OCI-LY7 (cell line): ENCODE results near the gene FBN2. TPM values are rescaled to one million over a fixed set of nuclear protein-coding genes. Genes with fewer than 3 reads are reported as not detected.

Experiments used
- BruUV-seq: library from RNA; stranded (reverse); fragments of 400-500 nt; replicated peaks from 2 replicates; lab custom pipeline; 2021; lab: Mats Ljungman, UMichigan
- CTCF ChIA-PET: fragments of 300-600 bp; sonication (Branson Sonifier 250); formaldehyde crosslinking; loops from one replicate; lab custom pipeline; 2022; ENCODE audit warnings: antibody characterized with exemption; ENCODE audit not compliant: unreplicated experiment; lab: Charles Lee
- POLR2A ChIA-PET: fragments of 300-600 bp; sonication (Branson Sonifier 250); formaldehyde crosslinking; loops from one replicate; lab custom pipeline; 2022; ENCODE audit warnings: antibody characterized with exemption; lab: Charles Lee
- DNase-seq: peaks from one replicate; pipeline ENCODE4 v3.0.0-alpha.2; 2015; ENCODE audit warnings: low spot score
- H2AFZ ChIP-seq: fragments of 200-600 bp; sonication (generic), shearing (Covaris generic); 2 replicates; pipeline ENCODE4 v1.6.1; 2014; ENCODE audit warnings: mild to moderate bottlenecking, antibody characterized with exemption, low read length, moderate library complexity
- H3K27ac ChIP-seq: fragments of 200-600 bp; sonication (generic); 2 replicates; pipeline ENCODE4 v1.5.1; 2014; ENCODE audit warnings: mixed run types, low read depth, mild to moderate bottlenecking, moderate library complexity, low read length, inconsistent platforms; ENCODE audit not compliant: poor library complexity, severe bottlenecking
- H3K36me3 ChIP-seq: fragments of 200-600 bp; sonication (generic); 2 replicates; pipeline ENCODE4 v1.6.1; 2014; ENCODE audit warnings: mild to moderate bottlenecking, antibody characterized with exemption, low read length, moderate library complexity, mixed read lengths; ENCODE audit not compliant: insufficient read depth
- H3K4me1 ChIP-seq: fragments of 200-600 bp; sonication (generic); 2 replicates; pipeline ENCODE4 v1.5.1; 2014; ENCODE audit warnings: mild to moderate bottlenecking, low read length; ENCODE audit not compliant: insufficient read depth, poor library complexity, severe bottlenecking
- H3K4me2 ChIP-seq: fragments of 200-600 bp; sonication (generic); 2 replicates; pipeline ENCODE4 v1.6.1; 2014; ENCODE audit warnings: mild to moderate bottlenecking, low read length
- H3K4me3 ChIP-seq: fragments of 200-600 bp; sonication (generic); 2 replicates; pipeline ENCODE4 v1.5.1; 2014; ENCODE audit warnings: mild to moderate bottlenecking, low read depth, low read length; ENCODE audit not compliant: poor library complexity, severe bottlenecking
- H3K79me2 ChIP-seq: fragments of 200-600 bp; sonication (generic); 2 replicates; pipeline ENCODE4 v1.6.1; 2016; ENCODE audit warnings: low read depth, mild to moderate bottlenecking, low read length, moderate library complexity, mixed read lengths; ENCODE audit not compliant: insufficient read depth
- H3K9me2 ChIP-seq: fragments of 200-600 bp; sonication (generic); 2 replicates; pipeline ENCODE4 v1.6.1; 2016; ENCODE audit warnings: mild to moderate bottlenecking, low read length, mixed read lengths; ENCODE audit not compliant: insufficient read depth
- H3K9me3 ChIP-seq: fragments of 200-600 bp; sonication (generic); 2 replicates; pipeline ENCODE4 v1.6.1; 2014; ENCODE audit warnings: mild to moderate bottlenecking, mixed run types, low read length, mixed read lengths
- H4K20me1 ChIP-seq: fragments of 200-600 bp; sonication (generic); 2 replicates; pipeline ENCODE4 v1.6.1; 2014; ENCODE audit warnings: mild to moderate bottlenecking, antibody characterized with exemption, low read length, moderate library complexity, mixed read lengths; ENCODE audit not compliant: insufficient read depth
- EZH2phosphoT487 ChIP-seq: fragments of 200-600 bp; sonication (generic); IDR thresholded peaks from 2 replicates; pipeline ENCODE4 v1.6.1; 2018; ENCODE audit warnings: low read depth, borderline replicate concordance, mild to moderate bottlenecking, mixed run types, antibody characterized with exemption, low read length, moderate library complexity, mixed read lengths
- intact Hi-C: fragments of 100-400 bp; cut with micrococcal nuclease; formaldehyde crosslinking; loops from one replicate; pipeline ENCODE4 v1.10.0; 2022; ENCODE audit not compliant: unreplicated experiment
- total RNA-seq, 2 experiments: library from RNA; depleted of rRNA in 1 of 2; stranded (reverse); fragments of >200 nt in 1 of 2; shearing (Covaris generic) in 1 of 2; gene quantifications; 2 replicates each; pipeline ENCODE4 v1.2.3, GENCODE V29; 2014 to 2022
- TF ChIP-seq, protein P1 (sequence below): fragments of 200-600 bp; sonication (generic); conservative IDR thresholded peaks from 2 replicates; pipeline ENCODE4 v1.5.1; 2014; ENCODE audit warnings: mild to moderate bottlenecking, antibody characterized with exemption, low read length, moderate library complexity, mixed read lengths

FBN2 gene
- total RNA-seq, 2 experiments from 2014 or later, result not detected

DNA sequence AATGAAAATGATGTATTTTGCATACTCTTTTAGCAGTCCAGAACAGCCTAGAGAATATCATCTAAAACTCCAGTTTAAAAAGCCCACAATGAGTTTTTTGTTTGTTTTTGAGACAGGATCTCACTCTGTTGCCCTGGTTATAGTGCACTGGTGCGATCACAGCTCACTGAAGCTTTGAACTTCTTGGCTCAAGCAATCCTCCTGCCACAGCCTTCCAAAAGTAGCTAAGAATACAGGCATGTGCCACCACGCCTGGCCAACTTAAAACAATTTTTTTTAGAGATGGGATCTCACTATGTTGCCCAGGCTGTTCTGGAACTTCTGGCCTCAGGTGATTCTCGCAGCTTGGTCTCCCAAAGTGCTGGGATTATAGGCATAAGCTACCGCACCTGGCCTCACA is 175.7 kb downstream of the FBN2 start:
- Histone ChIP-seq H3K36me3 (no peaks in the 10 kb centered on the region), H3K27ac (no peak overlapping the region), H3K4me2 (no peak overlapping the region), H3K4me3 (no peak overlapping the region), H2AFZ (no peak overlapping the region), H3K9me3 (no peaks in the 10 kb centered on the region), H3K9me2 (no peaks in the 10 kb centered on the region), H4K20me1 (no peaks in the 10 kb centered on the region), H3K79me2 (no peaks in the 10 kb centered on the region), H3K4me1 (no peaks in the 10 kb centered on the region)
- no TSS peak for BruUV-seq
- ChIA-PET POLR2A (no interaction called here), CTCF (no interaction called here)
- no peak for DNase-seq
- intact Hi-C loops, result no loop called here
- TF ChIP-seq, protein P1, sequence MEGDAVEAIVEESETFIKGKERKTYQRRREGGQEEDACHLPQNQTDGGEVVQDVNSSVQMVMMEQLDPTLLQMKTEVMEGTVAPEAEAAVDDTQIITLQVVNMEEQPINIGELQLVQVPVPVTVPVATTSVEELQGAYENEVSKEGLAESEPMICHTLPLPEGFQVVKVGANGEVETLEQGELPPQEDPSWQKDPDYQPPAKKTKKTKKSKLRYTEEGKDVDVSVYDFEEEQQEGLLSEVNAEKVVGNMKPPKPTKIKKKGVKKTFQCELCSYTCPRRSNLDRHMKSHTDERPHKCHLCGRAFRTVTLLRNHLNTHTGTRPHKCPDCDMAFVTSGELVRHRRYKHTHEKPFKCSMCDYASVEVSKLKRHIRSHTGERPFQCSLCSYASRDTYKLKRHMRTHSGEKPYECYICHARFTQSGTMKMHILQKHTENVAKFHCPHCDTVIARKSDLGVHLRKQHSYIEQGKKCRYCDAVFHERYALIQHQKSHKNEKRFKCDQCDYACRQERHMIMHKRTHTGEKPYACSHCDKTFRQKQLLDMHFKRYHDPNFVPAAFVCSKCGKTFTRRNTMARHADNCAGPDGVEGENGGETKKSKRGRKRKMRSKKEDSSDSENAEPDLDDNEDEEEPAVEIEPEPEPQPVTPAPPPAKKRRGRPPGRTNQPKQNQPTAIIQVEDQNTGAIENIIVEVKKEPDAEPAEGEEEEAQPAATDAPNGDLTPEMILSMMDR, result no peak
- TF ChIP-seq EZH2phosphoT487, result no peak

DNA sequence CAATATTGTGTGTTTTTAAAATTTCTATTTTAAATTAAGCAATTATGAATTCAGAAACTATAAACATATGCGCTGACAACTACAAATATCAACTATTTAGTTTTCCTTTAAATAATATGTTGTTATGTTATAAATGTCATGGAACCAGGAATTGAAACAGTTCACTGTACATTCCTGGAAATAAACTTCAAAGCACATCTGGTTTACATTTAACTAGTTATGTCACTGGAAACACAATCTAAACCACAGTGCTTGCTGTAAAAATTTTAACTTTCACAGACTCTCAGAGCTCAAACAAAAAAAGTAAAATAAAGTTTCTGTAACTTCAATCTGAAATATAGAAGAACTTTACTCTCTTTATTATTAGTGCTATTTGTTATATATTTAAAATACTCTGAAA is 179.2 kb downstream of the FBN2 start:
- POLR2A ChIA-PET, result no interaction called here

DNA sequence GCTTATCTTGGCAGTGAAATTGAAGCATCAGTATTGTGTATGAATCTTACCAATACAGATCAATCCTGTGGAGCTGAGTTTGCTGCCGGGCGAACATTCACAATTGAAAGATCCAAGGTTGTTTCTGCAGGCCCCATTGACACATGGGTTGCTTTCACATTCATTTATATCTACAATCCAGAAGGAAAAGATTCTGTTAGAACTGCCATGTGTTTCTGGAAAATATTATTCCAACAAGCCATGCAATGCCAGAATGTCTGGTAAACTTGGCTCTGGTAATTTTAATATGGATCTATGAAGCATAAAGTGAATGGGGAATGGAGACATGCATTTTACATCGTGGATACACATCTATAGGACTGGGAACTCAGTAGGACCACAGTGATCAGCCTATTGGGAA is 180.8 kb downstream of the FBN2 start:
- intact Hi-C loops, result no loop called here
- DNase-seq, result no peak
- Histone ChIP-seq H3K9me3 (no peaks in the 10 kb centered on the region), H3K4me3 (no peak overlapping the region), H3K79me2 (no peaks in the 10 kb centered on the region), H2AFZ (no peak overlapping the region), H4K20me1 (no peaks in the 10 kb centered on the region), H3K9me2 (no peaks in the 10 kb centered on the region), H3K4me2 (no peak overlapping the region), H3K36me3 (no peaks in the 10 kb centered on the region), H3K4me1 (no peaks in the 10 kb centered on the region), H3K27ac (no peak overlapping the region)
- BruUV-seq, result no TSS peak
- POLR2A ChIA-PET, result no interaction called here
- no peak for TF ChIP-seq EZH2phosphoT487
- TF ChIP-seq, protein P1, result no peak
- CTCF ChIA-PET, result no interaction called here

More for the DNA sequence above, 179.2 kb downstream of the FBN2 start:
- no peak overlapping the region for H3K27ac ChIP-seq
- H3K4me2 ChIP-seq, result no peak overlapping the region
- intact Hi-C loops, result no loop called here
- CTCF ChIA-PET, result no interaction called here
- no peak overlapping the region for H3K4me3 ChIP-seq
- H3K79me2 ChIP-seq, result no peaks in the 10 kb centered on the region
- TF ChIP-seq EZH2phosphoT487, result no peak
- TF ChIP-seq, protein P1, result no peak
- no TSS peak for BruUV-seq
- H2AFZ ChIP-seq, result no peak overlapping the region
- no peaks in the 10 kb centered on the region for H3K9me2 ChIP-seq
- no peaks in the 10 kb centered on the region for H4K20me1 ChIP-seq
- DNase-seq, result no peak
- H3K36me3 ChIP-seq, result no peaks in the 10 kb centered on the region
- H3K4me1 ChIP-seq, result no peaks in the 10 kb centered on the region
- no peaks in the 10 kb centered on the region for H3K9me3 ChIP-seq
